ENCODE data around the gene DSE. TPM values are rescaled to one million over a fixed set of nuclear protein-coding genes. Genes with fewer than 3 reads are reported as not detected.

Gene DSE
- total RNA-seq, 1 donor from 2014 or later = 23.4 TPM

DNA sequence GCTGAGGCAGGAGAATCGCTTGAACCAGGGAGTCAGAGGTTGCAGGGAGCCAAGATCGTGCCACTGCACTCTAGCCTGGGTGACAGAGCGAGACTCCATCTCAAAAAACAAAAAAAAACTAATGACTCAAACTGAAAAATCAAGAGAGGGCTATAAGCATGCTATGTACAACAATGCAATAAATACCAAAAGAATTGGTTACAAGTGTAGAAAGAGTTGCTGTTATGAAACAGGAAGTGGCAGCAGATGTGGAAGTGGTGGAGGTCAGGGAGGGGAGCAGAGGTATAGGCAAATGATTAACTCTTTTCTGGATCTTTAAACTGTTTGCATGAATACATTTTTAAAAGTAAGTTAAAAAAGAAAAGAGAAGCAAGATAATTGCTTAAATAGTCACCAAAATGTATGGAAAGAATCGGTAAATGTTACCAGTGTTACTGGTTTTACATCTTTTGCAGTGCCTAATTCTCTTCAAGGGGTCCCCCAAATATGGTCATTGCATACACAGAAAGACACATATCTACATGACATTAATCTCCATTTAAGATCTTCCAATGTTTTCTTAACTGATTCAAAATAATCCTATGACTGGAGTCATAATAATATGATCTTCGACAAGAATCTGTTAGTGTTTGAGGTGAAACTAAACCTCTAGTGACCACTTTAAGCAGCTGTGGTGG is 105.4 kb downstream of the DSE start:
- H3K4me3 Mint-ChIP-seq = peak overlapping the region; percentile 70

DNA sequence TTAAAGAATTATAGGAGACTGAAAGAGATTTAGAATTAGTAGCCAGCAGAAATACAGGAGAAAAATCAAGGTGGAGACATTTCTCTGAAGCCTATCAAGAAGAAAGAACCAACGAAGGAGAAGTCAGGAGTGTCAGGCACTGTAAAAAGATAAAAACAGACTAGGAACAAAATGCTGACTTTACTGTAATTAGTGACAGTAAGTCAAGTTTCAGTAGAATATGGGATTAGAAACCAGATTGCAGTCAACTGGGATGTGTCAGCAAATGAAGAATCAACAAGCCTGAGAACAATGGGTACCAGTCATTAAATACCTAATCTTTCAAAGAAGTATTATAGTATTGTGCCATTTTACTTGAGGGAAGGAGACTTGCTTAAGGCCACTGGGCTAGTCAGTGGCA is 112.0 kb downstream of the DSE start:
- Mint-ChIP-seq H3K27me3 (no peaks in the 10 kb centered on the region), H3K4me3 (no peak overlapping the region), H3K4me1 (no peaks in the 10 kb centered on the region), H3K9me3 (peaks cover 4% of the 10 kb centered on the region), H3K36me3 (ENCODE audit: low read depth) (no peaks in the 10 kb centered on the region), H3K27ac (no peak overlapping the region)
- TF ChIP-seq, protein P1, sequence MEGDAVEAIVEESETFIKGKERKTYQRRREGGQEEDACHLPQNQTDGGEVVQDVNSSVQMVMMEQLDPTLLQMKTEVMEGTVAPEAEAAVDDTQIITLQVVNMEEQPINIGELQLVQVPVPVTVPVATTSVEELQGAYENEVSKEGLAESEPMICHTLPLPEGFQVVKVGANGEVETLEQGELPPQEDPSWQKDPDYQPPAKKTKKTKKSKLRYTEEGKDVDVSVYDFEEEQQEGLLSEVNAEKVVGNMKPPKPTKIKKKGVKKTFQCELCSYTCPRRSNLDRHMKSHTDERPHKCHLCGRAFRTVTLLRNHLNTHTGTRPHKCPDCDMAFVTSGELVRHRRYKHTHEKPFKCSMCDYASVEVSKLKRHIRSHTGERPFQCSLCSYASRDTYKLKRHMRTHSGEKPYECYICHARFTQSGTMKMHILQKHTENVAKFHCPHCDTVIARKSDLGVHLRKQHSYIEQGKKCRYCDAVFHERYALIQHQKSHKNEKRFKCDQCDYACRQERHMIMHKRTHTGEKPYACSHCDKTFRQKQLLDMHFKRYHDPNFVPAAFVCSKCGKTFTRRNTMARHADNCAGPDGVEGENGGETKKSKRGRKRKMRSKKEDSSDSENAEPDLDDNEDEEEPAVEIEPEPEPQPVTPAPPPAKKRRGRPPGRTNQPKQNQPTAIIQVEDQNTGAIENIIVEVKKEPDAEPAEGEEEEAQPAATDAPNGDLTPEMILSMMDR (IDR thresholded peaks at IDR 0.05) = no peak
- ChIA-PET POLR2A (no interaction called here), CTCF (no interaction called here)
- intact Hi-C loops (cut with micrococcal nuclease) = no loop called here
- no peak for DNase-seq
- no peak for ATAC-seq (ENCODE audit: low read depth)

More for the DNA sequence above, 105.4 kb downstream of the DSE start:
- Mint-ChIP-seq H3K4me1 (peaks cover 34% of the 10 kb centered on the region), H3K9me3 (peaks cover 8% of the 10 kb centered on the region), H3K27me3 (no peaks in the 10 kb centered on the region), H3K36me3 (ENCODE audit: low read depth) (no peaks in the 10 kb centered on the region), H3K27ac (peak overlapping the region; percentile 93)
- TF ChIP-seq, protein P1 (IDR thresholded peaks at IDR 0.05) = no peak
- ChIA-PET CTCF (interaction anchor here (1.4 kb wide), 1 partner anchor 189 kb away, joined by 3 read pairs; no protein-coding TSS in a partner anchor), POLR2A (interaction anchor here (1.3 kb wide), 1 partner anchor 14 kb away, joined by 5 read pairs; no protein-coding TSS in a partner anchor)
- ATAC-seq (ENCODE audit: low read depth) (peak; percentile 97), DNase-seq (no peak)
- intact Hi-C loops (cut with micrococcal nuclease) = loop anchor here (1.0 to 2.0 kb wide), 5 partner anchors 11 to 106 kb away; partner anchors contain the start of gene DSE

DNA sequence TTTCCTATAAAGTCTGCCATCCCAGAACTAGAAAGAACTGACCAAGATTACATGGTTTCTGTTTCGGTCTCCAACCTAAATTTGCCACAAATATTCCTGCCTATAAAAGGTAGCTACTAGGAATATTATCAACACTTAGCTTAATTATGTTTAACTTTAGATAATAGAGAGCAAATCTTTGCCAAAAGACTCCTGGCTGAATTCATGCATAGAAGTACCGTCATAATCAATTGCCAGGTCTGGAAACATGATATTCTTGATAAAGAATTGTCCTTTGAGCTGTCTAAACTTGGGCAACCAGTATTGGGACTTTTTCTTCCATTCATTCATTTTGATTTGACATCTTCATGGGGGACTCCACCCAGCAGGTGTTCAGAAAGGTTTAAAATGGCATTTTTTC is 112.9 kb downstream of the DSE start:
- TF ChIP-seq, protein P1 (IDR thresholded peaks at IDR 0.05) = no peak
- H3K36me3 Mint-ChIP-seq (ENCODE audit: low read depth) = no peaks in the 10 kb centered on the region
- DNase-seq (no peak), ATAC-seq (ENCODE audit: low read depth) (no peak)
- no peaks in the 10 kb centered on the region for H3K4me1 Mint-ChIP-seq
- H3K27ac Mint-ChIP-seq = no peak overlapping the region
- CTCF ChIA-PET = no interaction called here
- peaks cover 2% of the 10 kb centered on the region for H3K9me3 Mint-ChIP-seq
- intact Hi-C loops (cut with micrococcal nuclease) = no loop called here
- POLR2A ChIA-PET = no interaction called here
- no peak overlapping the region for H3K4me3 Mint-ChIP-seq
- H3K27me3 Mint-ChIP-seq = no peaks in the 10 kb centered on the region

DNA sequence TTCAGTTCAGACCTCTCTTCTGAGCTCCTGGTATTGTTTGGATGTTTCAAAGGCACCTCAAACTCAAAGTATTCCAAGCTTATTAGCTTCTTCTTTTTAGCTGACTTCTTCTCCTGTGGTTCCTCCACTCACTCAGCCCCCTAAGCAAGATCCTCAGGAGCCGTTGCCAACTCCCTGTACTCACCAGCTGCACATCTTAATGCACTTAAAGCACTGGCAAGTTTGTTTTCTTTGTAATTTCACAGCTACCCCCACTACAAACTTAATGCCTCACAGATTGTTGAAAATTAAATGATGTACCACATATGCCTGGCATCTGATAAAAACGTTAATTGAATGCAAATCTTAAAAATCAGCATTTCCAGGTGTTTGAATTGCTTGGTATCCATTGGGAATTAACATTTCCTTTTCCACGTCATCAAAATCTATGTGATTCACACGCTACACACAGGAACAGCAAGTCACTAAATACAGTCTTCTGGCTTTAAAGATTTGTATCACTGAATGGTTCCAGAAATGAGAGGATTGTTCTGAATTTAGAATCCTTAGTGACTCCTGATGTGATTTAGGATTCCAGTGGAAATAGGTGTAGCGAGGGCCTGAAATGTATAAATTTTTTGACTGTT is 114.9 kb downstream of the DSE start:
- ATAC-seq (ENCODE audit: low read depth) (no peak), DNase-seq (no peak)
- Mint-ChIP-seq H3K27ac (no peak overlapping the region), H3K4me1 (no peaks in the 10 kb centered on the region), H3K9me3 (peaks cover 4% of the 10 kb centered on the region), H3K4me3 (no peak overlapping the region), H3K36me3 (ENCODE audit: low read depth) (no peaks in the 10 kb centered on the region), H3K27me3 (no peaks in the 10 kb centered on the region)
- POLR2A ChIA-PET = no interaction called here
- CTCF ChIA-PET = no interaction called here
- intact Hi-C loops (cut with micrococcal nuclease) = no loop called here
- TF ChIP-seq, protein P1 (IDR thresholded peaks at IDR 0.05) = no peak

DNA sequence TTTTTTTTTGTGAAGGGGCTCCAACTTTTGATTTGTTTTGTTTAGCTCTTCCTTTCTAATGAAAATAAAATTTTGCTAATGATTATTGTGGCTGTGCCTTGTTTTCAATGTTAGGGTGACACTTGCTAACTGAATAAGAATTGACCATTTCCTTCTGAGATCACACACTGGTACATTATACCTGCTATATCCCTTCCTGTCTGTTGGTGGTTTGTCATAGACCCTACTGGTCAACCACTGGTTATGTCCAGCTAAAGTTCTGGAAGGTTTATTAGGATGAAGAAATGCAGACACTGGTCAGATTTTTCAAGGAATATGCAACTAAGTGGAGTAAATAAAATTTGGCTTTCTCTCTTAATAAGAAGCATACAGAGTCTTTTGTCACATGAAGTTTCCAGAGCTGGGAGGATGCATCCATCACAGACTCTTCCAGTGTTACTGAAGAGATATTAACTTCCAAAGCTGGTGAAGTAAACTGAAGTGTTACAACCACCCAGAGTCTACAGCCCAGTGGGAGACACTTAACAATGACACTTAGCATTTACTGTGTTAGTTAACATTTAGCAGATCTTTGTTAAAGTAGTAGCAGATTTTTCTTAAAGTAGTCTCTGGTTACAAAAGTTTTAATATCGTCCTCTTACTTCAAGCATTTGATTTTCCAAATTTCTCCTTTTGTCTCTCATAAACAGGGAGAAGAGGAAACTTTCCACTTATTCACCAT is 121.0 kb downstream of the DSE start:
- H3K36me3 Mint-ChIP-seq (ENCODE audit: low read depth) = no peaks in the 10 kb centered on the region
- CTCF ChIA-PET = interaction anchor here (0.8 to 1.0 kb wide), 2 partner anchors 43 to 204 kb away, joined by 3 read pairs; no protein-coding TSS in a partner anchor
- TF ChIP-seq, protein P1 (IDR thresholded peaks at IDR 0.05) = no peak

More for the DNA sequence above, 121.0 kb downstream of the DSE start:
- Mint-ChIP-seq H3K27ac (no peak overlapping the region), H3K27me3 (no peaks in the 10 kb centered on the region), H3K4me3 (no peak overlapping the region), H3K9me3 (peaks cover 12% of the 10 kb centered on the region), H3K4me1 (no peaks in the 10 kb centered on the region)
- intact Hi-C loops (cut with micrococcal nuclease) = no loop called here
- POLR2A ChIA-PET = no interaction called here
- DNase-seq = no peak
- no peak for ATAC-seq (ENCODE audit: low read depth)
